Panc1 (cell line): ENCODE results near the gene CDH23.

Source experiments
- TCF7L2 ChIP-seq: IDR thresholded peaks from 2 replicates; pipeline ENCODE4 v1.6.1; 2011; ENCODE audit warnings: mild to moderate bottlenecking, low read depth, low read length, inconsistent platforms
- TF ChIP-seq, protein P1 (sequence below): fragments of 450-650 bp; IDR thresholded peaks from 2 replicates; pipeline ENCODE4 v1.5.1; 2017; ENCODE audit warnings: mild to moderate bottlenecking
- TF ChIP-seq, protein P2 (sequence below), 2 experiments: IDR thresholded peaks; 2 replicates each; pipeline ENCODE4 v1.6.1; 2011 to 2012; ENCODE audit warnings: low read depth in 2 of 2, control low read depth in 1 of 2, low read length in 1 of 2, mild to moderate bottlenecking in 1 of 2, moderate library complexity in 1 of 2; ENCODE audit not compliant: insufficient read depth in 1 of 2

DNA sequence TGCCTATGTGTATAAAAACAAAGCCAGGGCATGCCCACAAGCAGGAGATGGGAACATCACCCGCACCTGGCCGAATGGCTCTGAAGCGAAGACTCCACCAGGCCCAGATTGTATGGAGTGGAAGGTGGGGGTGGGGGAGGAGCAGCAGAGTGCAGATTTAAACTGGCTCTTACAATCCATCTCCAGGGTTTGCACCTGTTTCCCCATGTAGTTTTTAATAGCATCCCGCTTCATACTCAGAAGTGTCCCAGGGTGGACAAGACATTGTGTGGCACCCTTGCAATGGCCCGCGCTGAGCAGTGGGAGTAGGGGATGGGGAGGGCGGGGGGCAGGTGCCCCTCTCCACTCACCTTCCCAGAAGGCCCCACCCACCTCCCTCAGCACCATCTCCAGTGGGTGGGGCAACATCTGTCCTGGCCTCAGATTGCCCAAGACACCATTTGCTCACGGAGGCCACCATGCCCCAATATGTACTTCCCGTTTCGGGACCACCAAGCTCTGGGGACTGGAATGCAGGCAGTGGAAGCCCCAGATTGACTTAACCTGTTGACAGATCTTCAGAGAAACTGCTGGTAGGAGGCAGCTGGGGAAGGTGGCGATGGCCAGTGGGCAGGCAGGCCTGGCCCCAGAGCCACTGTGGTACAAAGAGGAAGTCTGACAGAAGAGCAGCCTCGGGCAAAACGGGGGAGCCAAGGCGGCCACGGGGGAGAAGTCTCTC, 353.6 kb downstream of the CDH23 start:
- TF ChIP-seq, protein P1, sequence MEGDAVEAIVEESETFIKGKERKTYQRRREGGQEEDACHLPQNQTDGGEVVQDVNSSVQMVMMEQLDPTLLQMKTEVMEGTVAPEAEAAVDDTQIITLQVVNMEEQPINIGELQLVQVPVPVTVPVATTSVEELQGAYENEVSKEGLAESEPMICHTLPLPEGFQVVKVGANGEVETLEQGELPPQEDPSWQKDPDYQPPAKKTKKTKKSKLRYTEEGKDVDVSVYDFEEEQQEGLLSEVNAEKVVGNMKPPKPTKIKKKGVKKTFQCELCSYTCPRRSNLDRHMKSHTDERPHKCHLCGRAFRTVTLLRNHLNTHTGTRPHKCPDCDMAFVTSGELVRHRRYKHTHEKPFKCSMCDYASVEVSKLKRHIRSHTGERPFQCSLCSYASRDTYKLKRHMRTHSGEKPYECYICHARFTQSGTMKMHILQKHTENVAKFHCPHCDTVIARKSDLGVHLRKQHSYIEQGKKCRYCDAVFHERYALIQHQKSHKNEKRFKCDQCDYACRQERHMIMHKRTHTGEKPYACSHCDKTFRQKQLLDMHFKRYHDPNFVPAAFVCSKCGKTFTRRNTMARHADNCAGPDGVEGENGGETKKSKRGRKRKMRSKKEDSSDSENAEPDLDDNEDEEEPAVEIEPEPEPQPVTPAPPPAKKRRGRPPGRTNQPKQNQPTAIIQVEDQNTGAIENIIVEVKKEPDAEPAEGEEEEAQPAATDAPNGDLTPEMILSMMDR: no peak
- TF ChIP-seq, protein P2, sequence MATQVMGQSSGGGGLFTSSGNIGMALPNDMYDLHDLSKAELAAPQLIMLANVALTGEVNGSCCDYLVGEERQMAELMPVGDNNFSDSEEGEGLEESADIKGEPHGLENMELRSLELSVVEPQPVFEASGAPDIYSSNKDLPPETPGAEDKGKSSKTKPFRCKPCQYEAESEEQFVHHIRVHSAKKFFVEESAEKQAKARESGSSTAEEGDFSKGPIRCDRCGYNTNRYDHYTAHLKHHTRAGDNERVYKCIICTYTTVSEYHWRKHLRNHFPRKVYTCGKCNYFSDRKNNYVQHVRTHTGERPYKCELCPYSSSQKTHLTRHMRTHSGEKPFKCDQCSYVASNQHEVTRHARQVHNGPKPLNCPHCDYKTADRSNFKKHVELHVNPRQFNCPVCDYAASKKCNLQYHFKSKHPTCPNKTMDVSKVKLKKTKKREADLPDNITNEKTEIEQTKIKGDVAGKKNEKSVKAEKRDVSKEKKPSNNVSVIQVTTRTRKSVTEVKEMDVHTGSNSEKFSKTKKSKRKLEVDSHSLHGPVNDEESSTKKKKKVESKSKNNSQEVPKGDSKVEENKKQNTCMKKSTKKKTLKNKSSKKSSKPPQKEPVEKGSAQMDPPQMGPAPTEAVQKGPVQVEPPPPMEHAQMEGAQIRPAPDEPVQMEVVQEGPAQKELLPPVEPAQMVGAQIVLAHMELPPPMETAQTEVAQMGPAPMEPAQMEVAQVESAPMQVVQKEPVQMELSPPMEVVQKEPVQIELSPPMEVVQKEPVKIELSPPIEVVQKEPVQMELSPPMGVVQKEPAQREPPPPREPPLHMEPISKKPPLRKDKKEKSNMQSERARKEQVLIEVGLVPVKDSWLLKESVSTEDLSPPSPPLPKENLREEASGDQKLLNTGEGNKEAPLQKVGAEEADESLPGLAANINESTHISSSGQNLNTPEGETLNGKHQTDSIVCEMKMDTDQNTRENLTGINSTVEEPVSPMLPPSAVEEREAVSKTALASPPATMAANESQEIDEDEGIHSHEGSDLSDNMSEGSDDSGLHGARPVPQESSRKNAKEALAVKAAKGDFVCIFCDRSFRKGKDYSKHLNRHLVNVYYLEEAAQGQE (IDR thresholded peaks at IDR 0.05; ENCODE audit: insufficient read depth in 1 of 2, low read depth in 2 of 2, low read length in 1 of 2): no peak
- TF ChIP-seq TCF7L2: no peak
